Measurements from ENCODE around the gene CCDC9. TPM values are rescaled to one million over a fixed set of nuclear protein-coding genes. Genes with fewer than 3 reads are reported as not detected.
"Not testable (repeated sequence)": the region's sequence is repeated elsewhere in the genome, so short reads cannot be mapped to it uniquely, and the experiment has no call there.

Gene CCDC9
- total RNA-seq, 4 donors from 2014 or later, result 6.6 to 16.8 (median 10.5) TPM

DNA sequence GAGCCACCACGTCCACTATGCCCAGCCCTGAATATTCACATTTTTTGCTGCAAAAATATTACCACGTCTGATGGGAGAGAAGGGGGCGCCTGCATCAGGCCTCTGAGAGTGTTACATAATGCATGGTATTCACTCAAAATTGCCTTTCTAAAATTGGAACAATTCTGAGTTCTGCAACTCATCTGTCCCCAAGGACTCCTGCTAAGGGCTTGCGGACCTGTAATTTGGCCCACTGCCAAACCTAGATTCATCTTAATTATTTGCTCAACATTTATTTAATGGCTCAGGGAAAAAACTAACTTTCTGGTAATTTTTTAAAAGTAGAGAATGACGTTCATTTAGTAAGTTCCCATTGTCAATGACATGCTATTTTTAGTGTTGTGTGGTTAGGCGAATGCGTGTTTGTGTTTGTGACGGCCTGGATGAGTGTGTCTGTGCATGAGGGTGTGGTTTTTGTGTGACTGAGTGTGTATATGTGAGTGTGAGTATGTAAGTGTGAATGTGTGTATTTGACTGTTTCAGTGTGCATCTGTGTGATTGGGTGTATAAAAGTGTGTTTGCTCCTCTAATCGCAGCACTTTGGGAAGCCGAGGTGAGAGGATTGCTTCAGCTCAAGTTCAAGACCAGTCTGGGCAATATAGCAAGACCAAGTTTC, 27.2 kb downstream of the CCDC9 start:
- no peaks in the 10 kb centered on the region for H3K27me3 ChIP-seq
- intact Hi-C loops (cut with DNase I), result no loop called here
- H3K36me3 ChIP-seq, result no peaks in the 10 kb centered on the region
- H3K4me3 ChIP-seq, result no peak overlapping the region
- peaks cover 0 to under 1% (median 0%) of the 10 kb centered on the region in 3 donors for H3K4me1 ChIP-seq
- DNase-seq, result no peak
- TF ChIP-seq, protein P1, sequence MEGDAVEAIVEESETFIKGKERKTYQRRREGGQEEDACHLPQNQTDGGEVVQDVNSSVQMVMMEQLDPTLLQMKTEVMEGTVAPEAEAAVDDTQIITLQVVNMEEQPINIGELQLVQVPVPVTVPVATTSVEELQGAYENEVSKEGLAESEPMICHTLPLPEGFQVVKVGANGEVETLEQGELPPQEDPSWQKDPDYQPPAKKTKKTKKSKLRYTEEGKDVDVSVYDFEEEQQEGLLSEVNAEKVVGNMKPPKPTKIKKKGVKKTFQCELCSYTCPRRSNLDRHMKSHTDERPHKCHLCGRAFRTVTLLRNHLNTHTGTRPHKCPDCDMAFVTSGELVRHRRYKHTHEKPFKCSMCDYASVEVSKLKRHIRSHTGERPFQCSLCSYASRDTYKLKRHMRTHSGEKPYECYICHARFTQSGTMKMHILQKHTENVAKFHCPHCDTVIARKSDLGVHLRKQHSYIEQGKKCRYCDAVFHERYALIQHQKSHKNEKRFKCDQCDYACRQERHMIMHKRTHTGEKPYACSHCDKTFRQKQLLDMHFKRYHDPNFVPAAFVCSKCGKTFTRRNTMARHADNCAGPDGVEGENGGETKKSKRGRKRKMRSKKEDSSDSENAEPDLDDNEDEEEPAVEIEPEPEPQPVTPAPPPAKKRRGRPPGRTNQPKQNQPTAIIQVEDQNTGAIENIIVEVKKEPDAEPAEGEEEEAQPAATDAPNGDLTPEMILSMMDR (IDR thresholded peaks at IDR 0.05), result no peak
- no peak for TF ChIP-seq POLR2A (IDR thresholded peaks at IDR 0.05)
- no peaks in the 10 kb centered on the region for H3K9me3 ChIP-seq
- WGBS, 2 donors, result 69 to 78% methylated on average over 10 of the region's 10 CpGs
- H3K27ac ChIP-seq, result no peak overlapping the region

DNA sequence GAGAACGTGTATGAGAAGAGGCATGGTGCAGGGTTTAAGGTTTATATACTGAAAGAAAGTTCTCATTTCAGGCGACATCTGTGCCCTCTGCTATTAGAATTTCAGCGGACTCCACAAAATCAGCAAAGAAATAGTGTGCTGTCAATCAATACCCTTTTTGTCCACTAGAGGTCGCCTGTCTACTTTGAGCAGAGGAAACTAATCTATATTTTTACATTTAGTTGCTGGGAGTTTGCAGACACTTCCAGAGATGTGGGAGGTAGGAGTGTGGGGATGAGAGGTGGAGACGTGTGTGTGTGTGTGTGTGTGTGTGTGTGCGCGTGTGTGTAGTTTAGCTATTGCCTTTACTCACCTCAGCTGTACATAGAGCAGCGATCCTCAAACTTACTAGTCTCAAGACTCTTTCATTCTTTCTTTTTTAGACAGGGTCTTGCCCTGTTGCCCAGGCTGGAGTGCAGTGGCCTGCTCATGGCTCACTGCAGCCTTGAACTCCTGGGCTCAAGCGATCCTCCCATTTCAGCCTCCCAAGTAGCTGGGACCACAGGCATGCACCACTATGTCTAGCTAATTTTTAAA, 28.1 kb downstream of the CCDC9 start:
- Histone ChIP-seq H3K4me3 (no peak overlapping the region), H3K9me3 (no peaks in the 10 kb centered on the region), H3K27me3 (no peaks in the 10 kb centered on the region), H3K27ac (no peak overlapping the region), H3K4me1 (peaks cover under 1 to 9% (median 5%) of the 10 kb centered on the region in 3 donors), H3K36me3 (no peaks in the 10 kb centered on the region)
- DNase-seq, result no peak
- WGBS, 2 donors, result 29% methylated on average over 9 of the region's 9 CpGs
- intact Hi-C loops (cut with DNase I), result no loop called here
- TF ChIP-seq, protein P1 (IDR thresholded peaks at IDR 0.05), result peak; percentile 84 to 94 (median 92)
- TF ChIP-seq POLR2A (IDR thresholded peaks at IDR 0.05), result no peak

DNA sequence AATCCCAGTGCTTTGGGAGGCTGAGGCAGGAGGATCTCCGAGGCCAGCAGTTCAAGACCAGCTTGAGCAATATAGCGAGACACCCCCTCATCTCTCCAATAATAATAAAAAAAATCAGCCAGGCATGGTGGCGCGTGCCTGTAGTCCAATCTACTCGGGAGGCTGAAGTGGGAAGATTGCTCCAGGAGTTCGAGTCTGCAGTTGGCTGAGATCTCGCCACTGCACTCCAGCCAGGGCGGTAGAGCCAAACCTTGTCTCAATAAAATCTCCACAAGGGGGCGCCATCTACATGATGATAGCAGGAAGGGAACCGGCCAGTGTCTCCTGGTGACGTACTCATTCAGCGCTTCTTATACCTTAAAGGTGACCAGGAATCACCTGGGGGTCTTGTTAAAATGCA, 39.7 kb downstream of the CCDC9 start:
- 24 to 35% methylated on average over 10 to 12 of the region's 12 CpGs for WGBS, 2 donors
- no peak for DNase-seq
- intact Hi-C loops (cut with DNase I), result loop anchor here (10.0 kb wide), 1 partner anchor 109 kb away; no protein-coding TSS in a partner anchor

DNA sequence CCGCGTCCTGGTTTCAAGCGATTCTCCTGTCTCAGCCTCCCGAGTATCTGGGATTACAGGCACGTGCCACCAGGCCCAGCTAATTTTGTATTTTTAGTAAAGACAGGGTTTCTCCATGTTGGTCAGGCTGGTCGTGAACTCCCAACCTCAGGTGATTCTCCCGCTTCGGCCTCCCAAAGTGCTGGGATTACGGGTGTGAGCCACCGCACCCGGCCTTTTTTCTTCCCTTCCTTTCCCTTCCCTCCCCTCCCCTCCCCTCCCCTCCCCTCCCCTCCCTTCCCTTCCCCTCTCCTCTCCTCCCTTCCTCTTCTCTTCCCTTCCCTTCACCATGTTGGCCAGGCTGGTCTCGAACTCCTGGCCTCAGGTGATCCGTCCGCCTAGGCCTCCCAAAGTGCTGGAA, 44.5 kb downstream of the CCDC9 start:
- H3K27ac ChIP-seq, H3K27me3 ChIP-seq, DNase-seq, H3K9me3 ChIP-seq, H3K36me3 ChIP-seq, H3K4me3 ChIP-seq: not testable (repeated sequence)
- 92 to 93% methylated on average over 9 to 14 of the region's 14 CpGs for WGBS, 2 donors
- peaks cover 0 to 14% (median 5%) of the 10 kb centered on the region in 3 donors for H3K4me1 ChIP-seq
- intact Hi-C loops (cut with DNase I), result loop anchor here (10.0 kb wide), 1 partner anchor 124 kb away; no protein-coding TSS in a partner anchor

More for the DNA sequence above, 39.7 kb downstream of the CCDC9 start:
- Histone ChIP-seq H3K27me3 (no peaks in the 10 kb centered on the region), H3K4me1 (peaks cover 0 to 5% (median 0%) of the 10 kb centered on the region in 3 donors), H3K4me3 (no peak overlapping the region), H3K27ac (no peak overlapping the region), H3K36me3 (no peaks in the 10 kb centered on the region), H3K9me3 (no peaks in the 10 kb centered on the region)
- no peak for TF ChIP-seq POLR2A (IDR thresholded peaks at IDR 0.05)
- TF ChIP-seq, protein P1 (IDR thresholded peaks at IDR 0.05), result peak; percentile 71 to 83 (median 76)

DNA sequence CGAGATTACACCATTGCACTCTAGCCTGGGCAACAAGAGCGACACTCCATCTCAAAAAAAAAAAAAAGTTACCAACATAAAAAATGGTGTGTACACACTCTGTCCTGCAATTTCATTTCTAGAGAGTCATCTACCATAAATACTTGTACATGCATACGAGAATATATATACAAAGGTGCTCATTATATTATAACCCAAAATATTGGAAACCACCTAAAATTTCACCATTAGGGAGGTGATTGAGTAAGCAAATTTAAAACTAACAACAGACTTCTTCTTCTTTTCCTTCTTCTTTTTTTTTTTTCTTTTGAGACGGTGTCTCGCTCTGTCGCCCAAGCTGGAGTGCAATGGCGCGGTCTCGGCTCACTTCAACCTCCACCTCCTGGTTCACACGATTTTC, 45.9 kb downstream of the CCDC9 start:
- Histone ChIP-seq H3K9me3 (no peaks in the 10 kb centered on the region), H3K27me3 (no peaks in the 10 kb centered on the region), H3K4me3 (no peak overlapping the region), H3K27ac (no peak overlapping the region), H3K36me3 (no peaks in the 10 kb centered on the region), H3K4me1 (peaks cover 0 to 10% (median 5%) of the 10 kb centered on the region in 3 donors)
- intact Hi-C loops (cut with DNase I), result loop anchor here (10.0 kb wide), 1 partner anchor 123 kb away; no protein-coding TSS in a partner anchor
- TF ChIP-seq, protein P1 (IDR thresholded peaks at IDR 0.05), result no peak
- 76 to 77% methylated on average over 10 of the region's 10 CpGs for WGBS, 2 donors
- DNase-seq, result no peak

Data from esophagus squamous epithelium (tissue), 5 donors.